Measurements from ENCODE around the gene MKKS.

Gene MKKS

GRCh38 chr20:10454151-10454750, 20.2 kb upstream of the MKKS start:
- intact Hi-C loops (cut with DNase I): no loop called here
- no peak for DNase-seq

- no peak for DNase-seq
- intact Hi-C loops (cut with DNase I): no loop called here
These were observed 19.2 kb upstream of the MKKS start for GRCh38 chr20:10453241-10453640.

- no peak for DNase-seq
- intact Hi-C loops (cut with DNase I): no loop called here
These were observed 15.2 kb upstream of the MKKS start for GRCh38 chr20:10449270-10449669.

GRCh38 chr20:10448270-10449156, 14.5 kb upstream of the MKKS start:
- intact Hi-C loops (cut with DNase I): no loop called here
- no peak for DNase-seq

GRCh38 chr20:10447028-10447427, 13.0 kb upstream of the MKKS start:
- intact Hi-C loops (cut with DNase I): no loop called here
- DNase-seq: no peak

GRCh38 chr20:10445758-10446157, 11.7 kb upstream of the MKKS start:
- no peak for DNase-seq
- intact Hi-C loops (cut with DNase I): no loop called here

- intact Hi-C loops (cut with DNase I): no loop called here
- DNase-seq: no peak
These were observed 9.9 kb upstream of the MKKS start for GRCh38 chr20:10443936-10444335.

- no peak for DNase-seq
- intact Hi-C loops (cut with DNase I): no loop called here
These were observed 4.2 kb upstream of the MKKS start for GRCh38 chr20:10438217-10438616.

- DNase-seq: peak in 1 of 10 donors; percentile 60
- intact Hi-C loops (cut with DNase I): no loop called here
These were observed 2.2 kb upstream of the MKKS start for GRCh38 chr20:10436053-10436699.

GRCh38 chr20:10434832-10435812, 1.1 kb upstream of the MKKS start, which contains the start of gene SLX4IP:
Gene SLX4IP, plus strand, starts transcription at chr20:10435305. Its CDS starts 22,900 bp downstream, at chr20:10458205.
- intact Hi-C loops (cut with DNase I): loop anchor here (2.0 kb wide), 2 partner anchors 216 to 238 kb away; partner anchors contain the start of genes JAG1 and SNAP25
- peak; percentile 80 to 98 (median 90) for DNase-seq

GRCh38 chr20:10434467-10434831, 427 bp upstream of the MKKS start:
- intact Hi-C loops (cut with DNase I): loop anchor here (2.0 kb wide), 2 partner anchors 216 to 238 kb away; partner anchors contain the start of genes JAG1 and SNAP25
- peak; percentile 86 to 98 (median 91) for DNase-seq

GRCh38 chr20:10433014-10433622, 904 bp downstream of the MKKS start:
- peak in 1 of 10 donors; percentile 57 for DNase-seq
- intact Hi-C loops (cut with DNase I): no loop called here

- intact Hi-C loops (cut with DNase I): no loop called here
- no peak for DNase-seq
These were observed 1.9 kb downstream of the MKKS start for GRCh38 chr20:10432079-10432478.

- intact Hi-C loops (cut with DNase I): no loop called here
- no peak for DNase-seq
These were observed 3.3 kb downstream of the MKKS start for GRCh38 chr20:10430704-10431103.

- intact Hi-C loops (cut with DNase I): loop anchor here (5.0 kb wide), 1 partner anchor 813 kb away; no protein-coding TSS in a partner anchor
- DNase-seq: no peak
These were observed 4.0 kb downstream of the MKKS start for GRCh38 chr20:10430000-10430466.

GRCh38 chr20:10429443-10429981, 4.5 kb downstream of the MKKS start:
- intact Hi-C loops (cut with DNase I): loop anchor here (5.0 kb wide), 1 partner anchor 812 kb away; no protein-coding TSS in a partner anchor
- DNase-seq: no peak

- intact Hi-C loops (cut with DNase I): loop anchor here (5.0 kb wide), 1 partner anchor 811 kb away; no protein-coding TSS in a partner anchor
- no peak for DNase-seq
These were observed 6.0 kb downstream of the MKKS start for GRCh38 chr20:10428008-10428407.

- intact Hi-C loops (cut with DNase I): loop anchor here (1.0 to 5.0 kb wide), 2 partner anchors 449 to 810 kb away; no protein-coding TSS in a partner anchor
These were observed 6.8 kb downstream of the MKKS start for GRCh38 chr20:10427060-10427692.

More at GRCh38 chr20:10427060-10427692, 6.8 kb downstream of the MKKS start:
- DNase-seq: peak in 9 of 10 donors; percentile 35 to 93 (median 59)

Measured in posterior cingulate gyrus (tissue), 11 donors.